GM18505 (cell line): ENCODE measurements around the gene REPS1.
"Not testable (repeated sequence)": the region's sequence is repeated elsewhere in the genome, so short reads cannot be mapped to it uniquely, and the experiment has no call there.

Source experiments
- ATAC-seq: cut with Tn5 transposase; IDR thresholded peaks from one replicate; pipeline ENCODE4 v1.9.1; 2021; ENCODE audit not compliant: unreplicated experiment
- POLR2A ChIP-seq: IDR thresholded peaks from 4 replicates; pipeline ENCODE4 v1.6.1; 2011; ENCODE audit warnings: borderline replicate concordance; ENCODE audit not compliant: insufficient read depth, insufficient read length; ENCODE audit errors: extremely low read depth

REPS1 gene

DNA sequence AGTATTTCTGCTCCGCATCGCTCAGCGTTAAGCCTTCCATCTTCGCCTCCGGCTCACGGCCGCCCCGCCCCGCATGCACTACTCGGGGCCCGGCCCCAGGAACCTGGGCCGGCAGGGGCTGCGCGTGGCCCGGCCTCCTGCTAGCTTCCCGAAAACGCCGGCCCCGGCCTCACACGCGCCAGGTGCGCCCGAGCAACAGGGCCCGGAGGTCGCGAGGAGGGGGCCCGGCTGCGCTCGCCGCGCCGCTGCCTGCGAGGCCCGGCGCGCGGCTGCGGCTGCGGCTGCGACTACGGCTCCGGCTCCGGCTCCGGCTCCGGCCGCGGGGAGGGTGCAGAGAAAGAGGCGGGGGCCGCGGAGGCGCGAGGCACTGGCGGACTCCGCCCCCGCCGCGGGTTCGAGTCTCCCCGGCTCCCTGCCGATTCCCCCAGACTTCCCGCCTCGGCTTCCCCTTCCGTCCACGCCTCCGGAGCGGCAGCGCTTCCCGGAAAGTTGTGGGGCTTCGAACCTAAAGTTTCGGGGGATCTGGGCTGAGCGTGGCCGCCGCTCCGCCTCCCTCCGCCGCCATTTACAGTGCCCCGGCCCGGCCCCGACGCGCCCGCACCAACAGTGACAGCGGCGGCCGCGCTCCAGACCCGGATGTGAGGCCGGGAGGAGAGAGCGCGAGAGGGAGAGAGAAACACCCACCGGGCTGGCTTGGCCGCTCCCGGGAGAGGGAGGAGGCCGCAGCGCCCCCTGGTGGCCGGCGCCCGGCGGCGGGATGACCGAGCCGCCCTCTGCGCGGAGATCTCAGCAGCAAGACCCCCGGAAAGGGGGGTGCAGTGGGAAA lies at the start of gene REPS1:
Gene REPS1, minus strand, starts transcription at position 611 of the 826 bp plus-strand sequence. Its CDS starts 571 bp downstream, at position 40.
- peak; percentile 88 for TF ChIP-seq POLR2A
- peak; percentile 91 for ATAC-seq

DNA sequence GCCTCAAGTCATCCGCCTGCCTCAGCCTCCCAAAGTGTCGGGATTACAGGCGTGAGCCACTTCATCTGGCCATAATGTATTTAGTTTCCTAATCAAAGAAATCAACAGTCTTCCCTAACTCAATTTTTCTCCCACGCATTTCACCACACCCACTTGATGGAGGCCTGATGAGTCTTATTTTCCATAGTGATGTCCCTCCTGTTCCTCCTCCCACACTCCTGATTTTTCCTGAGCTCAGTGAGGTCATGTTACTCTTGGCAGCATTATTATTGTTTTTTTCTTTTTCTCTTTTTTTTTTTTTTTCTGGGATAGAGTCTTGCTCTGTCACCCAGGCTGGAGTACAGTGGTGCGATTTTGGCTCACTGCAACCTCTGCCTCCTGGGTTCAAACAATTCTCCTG lies 49.4 kb upstream of the REPS1 start:
- TF ChIP-seq POLR2A, result no peak
- no peak for ATAC-seq

DNA sequence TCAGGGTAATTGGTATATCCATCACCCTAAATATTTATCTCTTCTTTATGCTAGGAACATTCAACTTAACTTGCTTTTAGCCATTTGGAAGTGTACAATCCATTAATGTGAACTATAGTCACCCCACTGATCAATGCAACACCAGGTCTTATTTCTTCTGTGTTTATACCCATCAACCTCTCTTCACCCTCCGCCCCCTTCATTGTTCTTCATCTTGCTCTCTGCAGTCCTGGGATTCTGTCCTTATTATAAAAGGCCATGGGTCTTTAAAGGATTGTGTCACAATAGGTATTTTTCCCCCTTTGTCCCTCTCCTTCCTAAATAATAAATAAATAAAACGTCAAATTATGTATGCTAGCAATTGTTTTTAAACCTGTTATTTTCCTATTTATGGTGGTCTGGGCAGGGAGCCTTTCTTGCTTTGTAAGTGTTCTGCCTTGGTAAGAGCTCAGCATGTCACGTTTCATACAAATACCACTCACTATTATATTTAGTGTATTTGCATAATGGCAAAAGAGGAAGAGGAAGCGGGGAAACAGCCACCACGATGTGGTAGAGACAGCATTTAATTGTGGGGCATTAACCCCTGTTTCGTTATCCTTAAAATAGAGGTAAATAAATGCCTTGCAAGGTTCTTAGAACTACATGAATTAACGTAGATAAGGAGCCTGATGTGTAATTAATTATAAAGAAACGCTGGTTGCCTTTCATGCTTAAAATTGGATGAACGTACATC lies 42.3 kb upstream of the REPS1 start:
- no peak for TF ChIP-seq POLR2A
- ATAC-seq, result peak; percentile 42

- ATAC-seq, result peak; percentile 21
- no peak for TF ChIP-seq POLR2A
These were observed 41.6 kb upstream of the REPS1 start for GRCh38 chr6:139029470-139030227.

GRCh38 chr6:139028658-139029469 lies 40.8 kb upstream of the REPS1 start, which contains the start of gene ABRACL:
Gene ABRACL (plus strand): TSS chr6:139028745. CDS start chr6:139034161, 5,416 bp downstream.
- peak; percentile 61 for ATAC-seq
- TF ChIP-seq POLR2A, result peak; percentile 72

DNA sequence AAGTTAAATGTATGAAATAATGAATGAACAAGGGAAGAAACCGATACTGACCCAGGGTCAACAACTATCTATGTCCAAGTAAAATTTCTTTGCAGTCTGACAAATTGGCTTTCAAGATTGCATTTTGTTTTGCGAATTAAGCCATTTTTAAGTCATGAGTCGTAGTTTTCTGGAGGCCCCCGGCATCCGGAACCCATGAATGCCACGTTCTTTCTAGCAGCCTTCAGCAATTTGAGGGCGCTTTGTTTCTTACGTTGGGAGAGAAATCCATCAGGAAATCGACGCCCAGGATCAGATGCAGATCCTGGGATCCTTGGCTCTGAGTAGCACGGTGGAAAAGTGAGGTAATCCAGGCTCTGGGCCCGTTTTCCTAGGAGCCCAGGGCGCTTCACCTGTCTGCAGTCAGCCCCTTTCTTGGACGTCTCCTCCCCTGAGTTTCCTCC lies 40.2 kb upstream of the REPS1 start:
- ATAC-seq, result no peak
- no peak for TF ChIP-seq POLR2A

DNA sequence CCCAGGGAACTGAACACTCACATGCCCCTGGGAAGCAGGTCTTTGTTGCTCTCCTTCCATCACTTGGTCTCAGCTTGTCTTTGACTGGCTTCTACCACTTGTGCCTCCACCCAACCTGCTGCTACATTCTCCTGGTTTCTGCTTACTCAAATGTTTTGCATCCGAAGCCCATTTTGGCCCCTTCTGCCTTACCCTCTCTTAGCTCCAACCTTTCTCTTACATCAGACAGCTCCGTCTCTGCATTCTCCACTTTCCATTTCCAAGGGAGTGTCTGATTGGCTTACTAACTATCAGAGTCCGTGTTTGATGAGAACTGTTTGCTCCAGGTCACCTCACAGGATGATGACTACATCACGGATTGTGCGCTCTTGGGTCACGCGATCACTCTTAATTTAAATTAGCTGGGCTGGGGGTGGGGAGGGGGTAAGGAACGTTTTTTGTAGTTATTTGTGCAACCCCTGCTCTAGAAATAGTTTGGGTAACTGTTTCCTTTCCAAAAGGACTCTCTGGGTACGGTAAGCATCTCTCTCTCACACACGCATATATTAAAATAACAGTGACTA lies 39.6 kb upstream of the REPS1 start:
- TF ChIP-seq POLR2A, result no peak
- no peak for ATAC-seq

DNA sequence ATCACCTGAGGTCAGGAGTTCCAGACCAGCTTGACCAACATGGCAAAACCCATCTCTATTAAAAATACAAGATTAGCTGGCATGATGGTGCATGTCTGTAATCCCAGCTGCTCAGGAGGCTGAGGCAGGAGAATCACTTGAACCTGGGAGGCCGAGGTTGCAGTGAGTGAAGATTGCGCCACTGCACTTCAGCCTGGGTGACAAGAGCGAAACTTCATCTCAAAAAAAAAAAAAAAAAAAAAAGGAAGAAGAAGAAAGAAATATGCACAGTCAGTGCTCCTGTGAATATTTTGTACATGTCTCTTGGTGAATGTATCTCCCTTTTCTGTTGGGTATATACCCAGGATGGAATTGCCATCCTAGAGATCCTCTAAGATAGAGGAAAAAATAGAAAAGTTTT lies 37.4 kb upstream of the REPS1 start:
- ATAC-seq, result not testable (repeated sequence)

GRCh38 chr6:139020689-139021088 lies 32.6 kb upstream of the REPS1 start:
- ATAC-seq, result no peak
- TF ChIP-seq POLR2A, result no peak

GRCh38 chr6:139019722-139020121 lies 31.7 kb upstream of the REPS1 start:
- TF ChIP-seq POLR2A, result no peak
- ATAC-seq, result no peak

GRCh38 chr6:139017227-139017626 lies 29.2 kb upstream of the REPS1 start:
- TF ChIP-seq POLR2A, result no peak
- ATAC-seq, result no peak

DNA sequence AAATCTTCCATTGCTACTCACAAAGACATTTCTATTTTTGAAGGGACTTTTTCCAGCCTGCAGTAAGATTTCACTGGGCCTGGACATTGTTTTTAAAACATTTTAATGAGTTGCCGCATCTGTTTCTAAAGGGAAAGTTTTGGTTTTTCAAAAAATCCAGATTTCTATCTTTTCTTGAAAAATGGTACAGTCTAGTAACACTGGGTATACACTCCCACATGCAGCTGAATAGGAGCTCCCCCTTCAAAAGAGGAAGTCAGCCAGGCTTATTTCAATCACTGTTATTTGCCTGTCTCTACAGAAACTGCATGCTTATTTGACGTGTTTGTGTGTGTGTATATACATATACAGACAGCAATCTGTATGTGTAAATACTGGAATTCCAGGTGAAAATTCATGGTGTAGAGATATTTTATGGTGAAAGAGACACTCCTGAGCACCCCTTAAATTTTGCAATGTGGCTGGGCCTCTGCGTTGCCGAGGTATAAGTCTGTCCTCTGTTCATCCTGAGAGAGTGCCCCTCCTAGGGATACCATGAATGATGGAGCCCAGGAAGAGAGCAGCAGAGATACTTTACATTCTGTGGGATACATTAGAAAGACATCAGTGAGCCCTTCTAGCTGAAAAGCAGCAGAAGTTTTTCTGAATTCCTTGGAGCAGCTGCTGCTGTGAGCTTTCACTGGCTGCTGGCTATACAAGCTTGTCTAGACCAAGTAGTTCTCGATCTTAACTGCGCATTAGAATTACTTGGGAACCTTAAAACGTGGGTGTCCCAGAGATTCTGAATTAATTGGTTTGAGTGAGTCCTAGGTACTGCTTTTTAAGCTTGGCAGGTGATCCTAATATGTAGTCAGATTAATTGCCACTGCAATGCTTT lies 28.5 kb upstream of the REPS1 start:
- peak; percentile 81 for ATAC-seq
- no peak for TF ChIP-seq POLR2A

DNA sequence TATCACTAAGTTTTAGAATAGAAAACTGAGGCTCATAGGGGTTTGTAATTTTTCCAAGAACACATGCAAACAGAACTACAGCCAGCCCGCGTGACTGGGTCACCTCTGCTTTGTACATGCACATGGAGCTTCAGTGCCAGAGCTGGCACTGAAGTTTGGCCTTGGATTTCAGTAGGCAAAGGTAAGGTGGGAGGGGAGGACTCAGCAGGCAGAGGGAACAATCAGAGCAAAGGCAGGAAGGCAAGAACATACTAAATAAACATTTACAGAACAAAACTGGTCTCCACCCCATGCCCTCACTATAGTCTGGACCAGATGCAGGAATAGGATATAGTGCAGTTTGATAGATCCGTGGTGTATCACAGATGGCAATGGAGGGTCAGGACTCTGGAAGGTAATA lies 26.9 kb upstream of the REPS1 start:
- no peak for ATAC-seq
- no peak for TF ChIP-seq POLR2A
